Right atrium auricular region (tissue), 2 donors: ENCODE data around the gene NAT9. TPM values are rescaled to one million over a fixed set of nuclear protein-coding genes. Genes with fewer than 3 reads are reported as not detected.
A peak's percentile ranks its signal among the peaks of the same experiment; 100 is the strongest.

Experiments used
- DNase-seq: peaks from one replicate; pipeline ENCODE4 v3.0.0-alpha.2; 2019; ENCODE audit warnings: low spot score
- H3K27ac ChIP-seq, 2 donors: fragments of 200-600 bp; sonication (generic); 1 replicate in 1 of 2; 2 replicates in 1 of 2; pipeline ENCODE4 v1.5.1; 2016 to 2019
- H3K27me3 ChIP-seq, 2 donors: fragments of 200-600 bp; sonication (generic); one replicate each; pipeline versions ENCODE4 v1.5.1 to v1.6.0; 2017 to 2019
- H3K36me3 ChIP-seq: fragments of 200-600 bp; sonication (generic); one replicate; pipeline ENCODE4 v1.5.1; 2016
- H3K4me1 ChIP-seq, 2 donors: fragments of 200-600 bp; sonication (generic); one replicate each; pipeline versions ENCODE4 v1.5.1 to v1.6.0; 2017 to 2019
- H3K4me3 ChIP-seq, 2 donors: fragments of 200-600 bp; sonication (generic); 1 replicate in 1 of 2; 2 replicates in 1 of 2; pipeline ENCODE4 v1.5.1; 2017 to 2019; ENCODE audit warnings: mild to moderate bottlenecking in 1 of 2, moderate library complexity in 1 of 2
- H3K9me3 ChIP-seq, 2 donors: fragments of 200-600 bp; sonication (generic); one replicate each; pipeline ENCODE4 v1.5.1; 2019
- total RNA-seq, 2 donors: library from RNA; depleted of rRNA; stranded (reverse); fragments of >200 nt; gene quantifications; one replicate each; pipeline ENCODE4 v1.1.0, GENCODE V29; 2016
- TF ChIP-seq, protein P1 (sequence below), 2 donors: fragments of 200-600 bp; sonication (generic); IDR thresholded peaks; one replicate each; pipeline ENCODE4 v1.5.1; 2019; ENCODE audit warnings: antibody characterized with exemption in 2 of 2

Gene NAT9
- total RNA-seq, 2 donors from 2014 or later = 16.2 to 18.7 TPM

DNA sequence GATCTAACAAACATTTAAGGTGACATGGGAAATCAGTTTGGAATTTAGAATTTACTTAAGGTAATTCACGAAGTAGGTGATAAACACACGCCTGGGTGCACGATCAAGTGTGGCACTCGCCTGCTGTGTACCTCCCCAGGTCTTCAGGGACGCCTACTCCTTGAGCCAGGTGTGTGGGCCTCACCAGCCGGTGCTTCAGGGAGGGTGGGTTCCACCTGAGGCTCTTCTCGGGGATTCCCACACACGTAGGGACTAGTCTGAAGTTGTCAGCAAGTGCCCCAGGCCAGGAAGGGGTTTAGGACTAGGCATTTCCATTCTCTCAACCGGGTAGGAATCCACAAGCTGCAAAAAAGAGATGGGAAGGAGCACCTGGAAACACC lies 9.8 kb upstream of the NAT9 start:
- DNase-seq = no peak
- no peak overlapping the region for H3K4me3 ChIP-seq
- H3K27me3 ChIP-seq = no peaks in the 10 kb centered on the region
- H3K36me3 ChIP-seq = peaks cover 8% of the 10 kb centered on the region
- peaks cover 0 to 1% of the 10 kb centered on the region in 2 donors for H3K4me1 ChIP-seq
- H3K27ac ChIP-seq = no peak overlapping the region
- no peaks in the 10 kb centered on the region for H3K9me3 ChIP-seq
- TF ChIP-seq, protein P1, sequence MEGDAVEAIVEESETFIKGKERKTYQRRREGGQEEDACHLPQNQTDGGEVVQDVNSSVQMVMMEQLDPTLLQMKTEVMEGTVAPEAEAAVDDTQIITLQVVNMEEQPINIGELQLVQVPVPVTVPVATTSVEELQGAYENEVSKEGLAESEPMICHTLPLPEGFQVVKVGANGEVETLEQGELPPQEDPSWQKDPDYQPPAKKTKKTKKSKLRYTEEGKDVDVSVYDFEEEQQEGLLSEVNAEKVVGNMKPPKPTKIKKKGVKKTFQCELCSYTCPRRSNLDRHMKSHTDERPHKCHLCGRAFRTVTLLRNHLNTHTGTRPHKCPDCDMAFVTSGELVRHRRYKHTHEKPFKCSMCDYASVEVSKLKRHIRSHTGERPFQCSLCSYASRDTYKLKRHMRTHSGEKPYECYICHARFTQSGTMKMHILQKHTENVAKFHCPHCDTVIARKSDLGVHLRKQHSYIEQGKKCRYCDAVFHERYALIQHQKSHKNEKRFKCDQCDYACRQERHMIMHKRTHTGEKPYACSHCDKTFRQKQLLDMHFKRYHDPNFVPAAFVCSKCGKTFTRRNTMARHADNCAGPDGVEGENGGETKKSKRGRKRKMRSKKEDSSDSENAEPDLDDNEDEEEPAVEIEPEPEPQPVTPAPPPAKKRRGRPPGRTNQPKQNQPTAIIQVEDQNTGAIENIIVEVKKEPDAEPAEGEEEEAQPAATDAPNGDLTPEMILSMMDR (IDR thresholded peaks at IDR 0.05) = no peak

DNA sequence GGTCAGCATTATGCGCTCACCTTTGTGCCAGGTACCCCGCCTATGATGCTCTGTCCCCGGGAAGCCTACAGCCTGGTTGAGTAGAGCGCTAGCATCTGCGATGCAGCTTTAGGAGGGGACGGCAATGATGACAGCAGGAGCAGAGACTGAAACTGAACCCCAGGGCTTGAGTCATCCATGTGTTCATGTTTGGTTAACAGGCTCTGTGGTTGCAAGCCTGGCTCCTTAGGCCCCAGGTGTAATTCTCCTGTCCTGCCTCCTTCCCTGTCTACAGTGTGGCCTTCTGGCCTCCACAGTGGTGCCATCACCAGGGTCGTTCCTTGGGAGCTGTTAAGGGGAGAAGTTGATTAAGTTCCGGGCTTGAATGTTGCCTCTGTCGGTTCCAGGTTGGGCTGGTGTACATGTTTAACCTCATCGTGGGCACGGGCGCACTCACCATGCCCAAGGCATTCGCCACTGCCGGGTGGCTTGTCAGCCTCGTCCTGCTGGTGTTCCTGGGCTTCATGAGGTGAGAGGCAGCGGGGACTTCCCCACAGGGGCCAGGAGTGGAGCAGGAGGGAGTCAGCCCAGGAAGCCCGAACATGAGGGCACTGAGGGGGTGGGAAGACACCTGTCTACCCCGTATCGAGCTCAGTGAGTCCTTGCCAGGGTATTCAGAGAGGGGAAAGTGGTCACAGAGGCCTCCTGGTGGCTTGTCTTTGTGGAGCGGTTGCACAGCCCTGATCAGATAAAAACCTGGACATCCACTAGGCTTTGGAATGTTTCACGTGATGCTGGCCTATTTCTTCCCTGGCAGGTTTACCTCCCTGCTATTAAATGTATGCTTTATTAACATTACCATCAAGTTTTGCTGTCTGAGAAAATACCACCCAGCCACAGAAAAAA lies 9.2 kb upstream of the NAT9 start:
- H3K36me3 ChIP-seq = peaks cover 4% of the 10 kb centered on the region
- DNase-seq = no peak
- H3K9me3 ChIP-seq = no peaks in the 10 kb centered on the region
- H3K27ac ChIP-seq = no peak overlapping the region
- no peak overlapping the region for H3K4me3 ChIP-seq
- TF ChIP-seq, protein P1 (IDR thresholded peaks at IDR 0.05) = no peak
- H3K27me3 ChIP-seq = no peaks in the 10 kb centered on the region
- H3K4me1 ChIP-seq = no peaks in the 10 kb centered on the region

DNA sequence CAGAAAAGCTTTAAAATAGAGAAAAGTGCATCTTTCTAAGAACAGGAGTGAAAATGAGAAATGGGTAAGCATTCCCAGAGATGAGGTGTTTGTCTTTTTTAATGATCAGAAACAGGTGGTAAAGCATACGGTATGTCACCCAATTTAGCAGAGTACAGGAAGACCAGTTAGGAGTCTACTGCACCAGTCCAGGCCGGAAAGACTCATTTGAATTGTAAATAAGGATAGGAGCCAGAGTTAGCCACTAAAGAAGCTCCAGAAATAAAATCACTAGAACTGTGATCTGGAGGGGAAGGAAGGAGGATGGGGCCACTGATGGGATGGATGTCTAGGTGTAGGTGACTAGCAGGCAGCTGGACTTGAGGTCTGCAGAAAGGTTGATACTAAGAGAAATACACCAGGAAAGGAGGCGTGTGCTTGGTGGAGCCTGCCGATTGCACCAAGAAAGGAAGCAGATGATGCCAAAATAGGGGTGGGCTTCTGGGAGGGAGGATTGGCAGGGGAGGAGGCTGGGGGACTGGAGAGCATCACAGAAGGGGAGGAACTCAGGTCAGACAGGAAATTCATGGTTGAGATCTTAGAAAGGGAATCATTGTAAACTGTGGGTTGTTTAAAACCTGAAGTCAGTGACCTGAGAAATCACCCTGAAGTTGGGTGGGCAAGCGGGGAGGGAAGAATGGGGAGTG lies 8.1 kb upstream of the NAT9 start:
- Histone ChIP-seq H3K27ac (no peak overlapping the region), H3K36me3 (no peaks in the 10 kb centered on the region)

DNA sequence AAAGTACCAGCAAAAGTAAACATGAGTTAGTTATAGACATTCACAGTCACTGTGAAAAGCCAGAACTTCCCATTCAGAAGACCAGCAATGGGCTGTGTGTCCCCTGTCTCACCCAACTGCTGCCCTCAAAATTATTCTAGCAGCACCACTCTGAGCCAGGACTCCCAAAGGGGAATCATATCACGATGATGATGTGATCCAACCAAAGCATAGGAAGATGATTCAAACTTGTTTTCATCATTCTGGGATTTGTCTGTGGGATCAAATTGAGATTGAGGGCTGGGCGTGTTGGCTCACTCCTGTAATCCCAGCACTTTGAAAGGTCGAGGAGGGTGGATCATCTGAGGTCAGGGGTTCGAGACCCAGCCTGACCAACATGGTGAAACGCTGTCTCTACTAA lies 6.4 kb upstream of the NAT9 start:
- no peak for DNase-seq
- Histone ChIP-seq H3K4me1 (peaks cover 0 to 3% of the 10 kb centered on the region in 2 donors), H3K9me3 (no peaks in the 10 kb centered on the region), H3K27ac (no peak overlapping the region), H3K4me3 (no peak overlapping the region), H3K36me3 (no peaks in the 10 kb centered on the region), H3K27me3 (no peaks in the 10 kb centered on the region)
- TF ChIP-seq, protein P1 (IDR thresholded peaks at IDR 0.05) = no peak

More for the DNA sequence above, 8.1 kb upstream of the NAT9 start:
- Histone ChIP-seq H3K27me3 (no peaks in the 10 kb centered on the region), H3K4me1 (no peaks in the 10 kb centered on the region), H3K4me3 (no peak overlapping the region), H3K9me3 (no peaks in the 10 kb centered on the region)
- no peak for DNase-seq
- TF ChIP-seq, protein P1 (IDR thresholded peaks at IDR 0.05) = no peak

DNA sequence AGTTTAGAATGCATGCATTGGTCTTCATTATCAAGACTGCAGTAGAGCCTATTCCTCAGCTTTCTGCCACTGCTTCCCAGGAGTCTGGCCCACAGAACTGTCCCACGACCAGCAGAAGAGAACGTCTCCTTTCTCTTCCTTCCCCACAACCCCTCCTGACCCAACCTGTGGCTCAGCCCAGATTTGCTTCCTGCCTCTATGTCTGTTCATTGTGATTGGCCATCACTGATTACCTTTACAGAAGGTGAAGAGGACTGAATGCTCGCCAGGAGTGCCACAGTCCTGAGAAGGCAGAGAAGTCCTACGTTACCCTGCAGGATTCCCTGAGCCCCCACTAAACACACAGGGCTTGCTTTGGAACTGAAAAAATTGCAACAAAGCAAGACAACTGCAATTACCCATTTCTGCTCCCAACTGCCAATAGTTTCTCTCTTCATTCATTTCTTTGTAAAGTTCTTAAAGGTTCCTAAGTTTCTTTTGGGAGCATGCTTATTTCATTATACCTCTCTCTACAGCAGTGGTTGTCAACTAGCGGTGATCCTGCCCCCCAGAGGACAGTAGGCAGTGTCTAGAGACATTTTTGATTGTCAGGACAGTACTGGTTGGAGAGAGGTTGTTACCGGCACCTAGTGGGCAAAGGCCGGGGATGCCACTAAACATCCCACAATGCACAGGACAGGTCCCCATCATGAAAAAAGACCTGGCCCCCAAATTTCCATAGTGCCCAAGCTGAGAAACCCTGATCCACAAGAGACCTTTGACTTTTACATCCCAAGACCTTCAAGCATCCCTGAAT lies 4.5 kb upstream of the NAT9 start:
- Histone ChIP-seq H3K4me3 (no peak overlapping the region), H3K27ac (no peak overlapping the region), H3K9me3 (no peaks in the 10 kb centered on the region), H3K4me1 (peaks cover 0 to 17% of the 10 kb centered on the region in 2 donors), H3K27me3 (no peaks in the 10 kb centered on the region), H3K36me3 (no peaks in the 10 kb centered on the region)
- TF ChIP-seq, protein P1 (IDR thresholded peaks at IDR 0.05) = peak in 1 of 2 donors; percentile 33
- no peak for DNase-seq
